HCT116 (cell line): ENCODE results near the gene CCHCR1. TPM values are rescaled to one million over a fixed set of nuclear protein-coding genes. Genes with fewer than 3 reads are reported as not detected.

Experiments used
- ATAC-seq: fragments of 200-7000 bp; cut with Tn5 transposase; 2 replicates; pipeline ENCODE4 v1.9.1; 2020; ENCODE audit warnings: mild to moderate bottlenecking, moderate library complexity
- BruUV-seq: library from RNA; stranded (reverse); fragments of 400-500 nt; replicated peaks from 2 replicates; lab custom pipeline; 2021; lab: Mats Ljungman, UMichigan
- CTCF ChIA-PET: fragments of 300-600 bp; sonication (Branson Sonifier 250); formaldehyde crosslinking; loops from one replicate; lab custom pipeline; 2021; ENCODE audit warnings: antibody characterized with exemption; lab: Charles Lee
- POLR2A ChIA-PET: fragments of 300-600, 350-600 bp; sonication (Branson Sonifier 250); formaldehyde crosslinking; loops from one replicate; lab custom pipeline; 2021; ENCODE audit warnings: antibody characterized with exemption; lab: Charles Lee
- RAD21 ChIA-PET, 2 experiments: fragments of 300-600 bp; sonication (Branson Sonifier 250); formaldehyde crosslinking; loops; one replicate each; lab custom pipeline; 2023; ENCODE audit warnings: low total read pairs in 2 of 2; ENCODE audit not compliant: uncharacterized antibody in 2 of 2, unreplicated experiment in 2 of 2, low non-redundant PET in 1 of 2; lab: Charles Lee
- DNase-seq: peaks from one replicate; pipeline ENCODE4 v3.0.0-alpha.2; 2010; ENCODE audit warnings: low read depth, low spot score
- H2AFZ ChIP-seq: fragments of 200-600 bp; shearing (Covaris generic), sonication (generic); 2 replicates; pipeline ENCODE4 v1.6.1; 2017; ENCODE audit warnings: low read depth, mixed run types, mixed read lengths, antibody characterized with exemption, low read length; ENCODE audit not compliant: poor library complexity, severe bottlenecking
- H3K27ac ChIP-seq: 2 replicates; pipeline ENCODE4 v1.5.1; 2012; ENCODE audit warnings: low read depth, low read length
- H3K27me3 ChIP-seq: fragments of 200-600 bp; sonication (generic); 2 replicates; pipeline ENCODE4 v1.6.1; 2016; ENCODE audit warnings: mixed run types, low read length, mixed read lengths; ENCODE audit not compliant: insufficient read depth
- H3K36me3 ChIP-seq, 2 experiments: fragments of 200-500 bp in 1 of 2; fragments of 200-600 bp in 1 of 2; sonication (Bioruptor generic) in 1 of 2; sonication (generic) in 1 of 2; 2 replicates each; pipeline versions ENCODE4 v1.5.1 to v1.6.1; 2014 to 2016; ENCODE audit warnings: low read length in 2 of 2, inconsistent platforms in 1 of 2, mixed read lengths in 1 of 2, mixed run types in 1 of 2; ENCODE audit not compliant: insufficient read depth in 2 of 2, control insufficient read depth in 1 of 2
- H3K4me1 ChIP-seq, 2 experiments: fragments of 200-600 bp in 1 of 2; sonication (generic) in 1 of 2; 2 replicates each; pipeline versions ENCODE4 v1.5.1 to v1.6.1; 2012 to 2017; ENCODE audit warnings: low read length in 2 of 2, inconsistent platforms in 1 of 2, mild to moderate bottlenecking in 1 of 2, mixed read lengths in 1 of 2, mixed run types in 1 of 2, moderate library complexity in 1 of 2; ENCODE audit not compliant: insufficient read depth in 2 of 2, control insufficient read depth in 1 of 2
- H3K4me2 ChIP-seq: fragments of 200-600 bp; sonication (generic); 2 replicates; pipeline ENCODE4 v1.6.1; 2017; ENCODE audit warnings: mixed run types, low read length, mixed read lengths
- H3K4me3 ChIP-seq, 2 experiments: fragments of 200-600 bp in 1 of 2; sonication (generic) in 1 of 2; replicated peaks in 1 of 2; 2 replicates each; pipeline ENCODE4 v1.5.1; 2011 to 2016; ENCODE audit warnings: low read length in 2 of 2, control low read depth in 1 of 2, low read depth in 1 of 2, mild to moderate bottlenecking in 1 of 2, mixed read lengths in 1 of 2, mixed run types in 1 of 2
- H3K79me2 ChIP-seq: fragments of 200-600 bp; sonication (generic); 2 replicates; pipeline ENCODE4 v1.6.1; 2017; ENCODE audit warnings: mild to moderate bottlenecking, mixed run types, low read length, moderate library complexity, mixed read lengths; ENCODE audit not compliant: insufficient read depth
- H3K9ac ChIP-seq: fragments of 200-600 bp; sonication (generic); 2 replicates; pipeline ENCODE4 v1.6.1; 2016; ENCODE audit warnings: low read length, mixed read lengths
- H3K9me2 ChIP-seq: fragments of 200-600 bp; sonication (generic), shearing (Covaris generic); 2 replicates; pipeline ENCODE4 v1.6.1; 2017; ENCODE audit warnings: mixed run types, mild to moderate bottlenecking, moderate library complexity; ENCODE audit not compliant: insufficient read depth
- H3K9me3 ChIP-seq, 2 experiments: fragments of 200-500 bp in 1 of 2; fragments of 200-600 bp in 1 of 2; sonication (Bioruptor generic) in 1 of 2; sonication (generic) in 1 of 2; 2 replicates each; pipeline ENCODE4 v1.6.1; 2014 to 2017; ENCODE audit warnings: low read length in 2 of 2, mixed read lengths in 2 of 2, inconsistent platforms in 1 of 2, low read depth in 1 of 2, mild to moderate bottlenecking in 1 of 2, mixed run types in 1 of 2, moderate library complexity in 1 of 2; ENCODE audit not compliant: control insufficient read depth in 1 of 2, insufficient read depth in 1 of 2
- H4K20me1 ChIP-seq: fragments of 200-600 bp; sonication (generic), shearing (Covaris generic); 2 replicates; pipeline ENCODE4 v1.6.1; 2017; ENCODE audit warnings: mixed run types, mild to moderate bottlenecking, moderate library complexity; ENCODE audit not compliant: insufficient read depth
- CEBPB ChIP-seq: IDR thresholded peaks from 2 replicates; pipeline ENCODE4 v1.6.1; 2012; ENCODE audit warnings: low read depth
- CTCF ChIP-seq, 3 experiments: fragments of 200-600 bp in 1 of 3; sonication (generic) in 1 of 3; IDR thresholded peaks in 2 of 3; conservative IDR thresholded peaks in 1 of 3; 2 replicates each; pipeline ENCODE4 v1.5.1; 2012 to 2017; ENCODE audit warnings: low read depth in 2 of 3, low read length in 2 of 3, antibody characterized with exemption in 1 of 3, borderline replicate concordance in 1 of 3, control low read depth in 1 of 3, mild to moderate bottlenecking in 1 of 3, mixed read lengths in 1 of 3, mixed run types in 1 of 3, moderate library complexity in 1 of 3; ENCODE audit not compliant: insufficient read depth in 1 of 3
- ELF1 ChIP-seq: IDR thresholded peaks from 2 replicates; pipeline ENCODE4 v1.6.1; 2012; ENCODE audit warnings: low read depth, borderline replicate concordance
- POLR2A ChIP-seq: IDR thresholded peaks from 2 replicates; pipeline ENCODE4 v1.7.0; 2011; ENCODE audit warnings: borderline replicate concordance; ENCODE audit not compliant: insufficient read depth, insufficient read length; ENCODE audit errors: extremely low read depth
- POLR2AphosphoS5 ChIP-seq: IDR thresholded peaks from 2 replicates; pipeline ENCODE4 v1.6.1; 2011; ENCODE audit warnings: mild to moderate bottlenecking, low read depth, low read length, moderate library complexity
- RAD21 ChIP-seq: IDR thresholded peaks from 2 replicates; pipeline ENCODE4 v1.6.1; 2012; ENCODE audit warnings: low read depth, mild to moderate bottlenecking
- SP1 ChIP-seq: IDR thresholded peaks from 2 replicates; pipeline ENCODE4 v1.6.1; 2012; ENCODE audit warnings: low read depth
- TCF7L2 ChIP-seq: IDR thresholded peaks from 2 replicates; pipeline ENCODE4 v1.7.0; 2011; ENCODE audit warnings: borderline replicate concordance, inconsistent platforms; ENCODE audit not compliant: insufficient read depth, insufficient read length; ENCODE audit errors: extremely low read depth
- YY1 ChIP-seq: IDR thresholded peaks from 2 replicates; pipeline ENCODE4 v1.6.1; 2011; ENCODE audit warnings: low read length, low read depth, moderate library complexity, mild to moderate bottlenecking; ENCODE audit not compliant: insufficient replicate concordance; ENCODE audit errors: extremely low read depth
- ZBTB33 ChIP-seq: IDR thresholded peaks from 2 replicates; pipeline ENCODE4 v1.6.1; 2011; ENCODE audit warnings: mild to moderate bottlenecking, low read length, moderate library complexity; ENCODE audit not compliant: insufficient replicate concordance; ENCODE audit errors: extremely low read depth
- ZFX ChIP-seq: fragments of 450-650 bp; IDR thresholded peaks from 2 replicates; pipeline ENCODE4 v1.6.1; 2017
- ZNF274 ChIP-seq: fragments of 200-500 bp; sonication (Bioruptor generic); IDR thresholded peaks from 2 replicates; pipeline ENCODE4 v1.6.1; 2014; ENCODE audit warnings: mild to moderate bottlenecking, low read depth, low read length, inconsistent platforms
- intact Hi-C: fragments of 100-400 bp; cut with micrococcal nuclease; formaldehyde crosslinking; loops from 2 replicates; pipeline ENCODE4 v1.10.0; 2022
- total RNA-seq: library from RNA; stranded (reverse); gene quantifications from one replicate; pipeline ENCODE4 v1.2.1, GENCODE V29; 2021; ENCODE audit not compliant: unreplicated experiment

CCHCR1 gene
- total RNA-seq, 1 experiment from 2014 or later: 40.7 TPM

- no peaks in the 10 kb centered on the region for H4K20me1 ChIP-seq
- H3K27ac ChIP-seq: no peak overlapping the region
- H3K4me2 ChIP-seq: no peak overlapping the region
- ChIA-PET CTCF (interaction anchor here (0.8 kb wide), 1 partner anchor 11 kb away, joined by 3 read pairs; no protein-coding TSS in a partner anchor), RAD21 (no interaction called here), POLR2A (no interaction called here)
- H2AFZ ChIP-seq: peak overlapping the region; percentile 11
- intact Hi-C loops: no loop called here
- no peak overlapping the region for H3K9ac ChIP-seq
- H3K4me3 ChIP-seq: no peak overlapping the region
- DNase-seq (no peak), ATAC-seq (no peak)
- TF ChIP-seq YY1 (no peak), POLR2A (no peak), CEBPB (no peak), RAD21 (no peak), TCF7L2 (no peak), ELF1 (no peak), SP1 (no peak), POLR2AphosphoS5 (no peak), ZBTB33 (no peak), ZFX (no peak), ZNF274 (no peak), CTCF (IDR thresholded peaks at IDR 0.05 in 2 of 3, conservative IDR thresholded peaks at IDR 0.05 in 1 of 3; ENCODE audit: borderline replicate concordance in 1 of 3, insufficient read depth in 1 of 3, low read depth in 2 of 3, low read length in 2 of 3) (no peak)
- no peaks in the 10 kb centered on the region for H3K79me2 ChIP-seq
- no peaks in the 10 kb centered on the region for H3K36me3 ChIP-seq
- peaks cover 3 to 12% of the 10 kb centered on the region in 2 experiments; a peak in 3 of 4 replicates for H3K4me1 ChIP-seq
- BruUV-seq: no TSS peak
- H3K27me3 ChIP-seq: no peaks in the 10 kb centered on the region
- no peaks in the 10 kb centered on the region for H3K9me2 ChIP-seq
- H3K9me3 ChIP-seq: no peaks in the 10 kb centered on the region
These were observed 59.1 kb downstream of the CCHCR1 start for GRCh38 chr6:31098449-31098938.
